DMS114 treated with DMSO at 0.1 percent for 48 hours (cell line): ENCODE data around the gene NUMB.
"Not testable (repeated sequence)": the region's sequence is repeated elsewhere in the genome, so short reads cannot be mapped to it uniquely, and the experiment has no call there.

Source experiments
- DNase-seq: peaks from one replicate; lab custom pipeline; 2025; ENCODE audit not compliant: unreplicated experiment; lab: John Stamatoyannopoulos, UW

NUMB gene

GRCh38 chr14:73423092-73423491 lies 35.3 kb downstream of the NUMB start:
- DNase-seq, result not testable (repeated sequence)

GRCh38 chr14:73422515-73422914 lies 35.8 kb downstream of the NUMB start:
- no peak for DNase-seq

- DNase-seq, result no peak
Observed at GRCh38 chr14:73418227-73418626, 40.1 kb downstream of the NUMB start.

- not testable (repeated sequence) for DNase-seq
Observed at GRCh38 chr14:73406248-73406647, 52.1 kb downstream of the NUMB start.

GRCh38 chr14:73403181-73403752 lies 55.1 kb downstream of the NUMB start:
- no peak for DNase-seq

DNA sequence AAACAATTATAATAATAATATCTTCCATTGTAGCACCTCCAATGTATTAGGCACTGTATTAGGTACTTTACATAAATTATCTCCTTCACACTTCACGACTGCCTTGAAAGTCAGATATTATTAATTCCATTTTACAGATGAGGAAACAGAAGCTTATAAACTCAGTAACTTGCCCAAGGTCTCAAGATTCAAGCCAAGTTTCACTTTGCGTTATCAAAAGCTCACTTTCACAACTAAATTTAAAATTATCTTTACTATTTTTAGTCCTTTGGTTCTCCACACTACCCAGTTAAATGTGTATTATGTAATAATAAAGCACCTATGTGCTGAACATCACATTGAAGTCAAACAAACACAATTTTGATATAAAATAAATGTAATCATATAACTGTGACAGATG lies 55.8 kb downstream of the NUMB start:
- DNase-seq, result no peak

DNA sequence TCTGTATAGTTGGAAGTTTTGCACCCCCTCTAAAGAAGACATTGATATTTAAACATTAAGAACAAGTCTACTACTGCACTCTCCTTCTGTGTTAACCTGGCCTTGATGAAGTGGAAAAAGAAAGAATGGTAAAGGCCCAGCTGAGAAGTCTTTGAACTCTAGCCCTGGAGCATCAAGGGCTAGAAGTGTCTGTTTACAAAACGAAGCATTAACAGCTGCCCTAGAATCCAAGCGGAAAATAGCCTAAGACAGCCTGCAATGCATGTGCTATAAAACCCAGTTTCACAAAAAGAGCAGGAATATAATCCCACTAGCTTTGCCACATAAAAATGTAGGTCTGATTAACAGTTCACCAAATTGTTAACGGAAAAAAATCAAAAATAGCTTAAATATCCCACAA lies 60.5 kb downstream of the NUMB start:
- DNase-seq, result no peak

DNA sequence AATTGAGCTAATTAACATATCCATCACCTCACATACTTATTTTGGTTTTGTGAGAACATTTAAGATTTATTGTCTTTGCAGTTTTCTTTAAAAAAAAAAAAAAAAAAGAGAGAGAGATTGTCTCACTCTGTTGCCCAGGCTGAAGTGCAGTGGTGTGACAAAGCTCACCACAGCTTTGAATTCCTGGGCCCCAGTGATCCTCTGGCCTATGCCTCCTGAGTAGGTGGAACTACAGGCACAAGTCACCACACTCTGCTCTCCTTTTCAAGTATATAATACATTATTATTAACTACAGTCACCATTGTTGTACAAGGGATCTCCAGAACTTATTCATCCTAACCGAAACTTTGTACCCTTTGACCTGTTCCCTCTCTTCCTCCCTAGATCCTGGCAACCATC lies 64.0 kb downstream of the NUMB start:
- no peak for DNase-seq

DNA sequence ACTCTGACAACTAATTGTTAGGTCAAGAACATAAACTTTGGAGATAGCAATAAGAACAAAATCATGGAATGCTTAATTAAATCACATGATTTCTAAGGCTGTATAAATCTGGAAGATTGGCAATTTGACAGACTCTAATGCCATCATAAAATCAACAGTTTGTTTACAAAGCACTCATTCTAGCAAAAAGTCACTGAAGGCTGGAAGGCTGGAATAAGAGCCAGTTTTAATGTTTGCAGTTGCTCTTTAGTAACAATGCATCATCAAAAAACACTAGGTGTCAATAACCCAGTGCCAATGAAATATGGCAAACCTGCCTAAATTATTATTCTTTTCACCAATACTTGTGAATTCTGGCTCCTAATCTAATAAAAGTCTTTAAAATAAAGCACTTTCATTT lies 65.0 kb downstream of the NUMB start:
- DNase-seq, result no peak

DNA sequence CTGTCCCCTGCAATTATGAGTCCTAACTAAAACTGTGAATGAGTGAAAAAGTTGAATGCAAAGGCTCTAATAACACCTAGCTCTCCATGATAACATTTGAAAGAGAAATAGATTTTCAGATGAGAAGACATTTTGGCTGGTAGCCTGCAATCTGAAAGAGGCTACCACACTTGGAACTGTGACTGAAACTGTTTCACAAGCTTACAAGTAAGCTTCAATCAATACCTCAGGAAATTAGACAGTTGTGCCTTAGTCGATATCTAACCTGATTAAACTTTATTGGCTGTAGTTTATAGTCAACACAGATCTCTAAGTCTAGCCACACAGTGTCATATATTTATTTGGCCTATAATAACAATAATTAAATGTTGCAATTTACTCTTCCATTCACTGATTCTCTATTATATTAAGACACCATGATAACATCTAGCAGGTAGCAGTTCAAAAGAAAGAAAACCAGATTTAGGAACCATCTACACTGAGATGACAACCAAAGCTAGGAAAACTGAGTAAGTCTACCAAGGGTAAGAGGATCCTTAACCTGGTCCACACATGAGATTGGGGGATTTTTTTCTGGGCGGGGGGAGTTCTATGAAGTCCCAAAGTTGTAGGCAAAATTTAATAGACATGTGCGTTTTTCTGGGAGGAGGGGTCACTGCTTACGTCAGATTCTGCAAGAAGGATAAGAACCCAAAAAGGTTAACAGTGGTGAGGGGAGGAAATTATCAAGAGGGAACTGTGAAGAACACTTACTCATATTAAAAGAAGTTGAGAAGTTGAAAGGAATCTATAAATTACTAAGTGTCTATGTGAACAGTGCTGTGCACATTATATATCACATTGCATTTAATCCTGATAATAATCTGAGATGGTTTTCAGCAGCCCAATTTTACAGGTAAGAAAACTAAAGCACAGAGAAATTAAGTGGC lies 65.8 kb downstream of the NUMB start:
- no peak for DNase-seq

DNA sequence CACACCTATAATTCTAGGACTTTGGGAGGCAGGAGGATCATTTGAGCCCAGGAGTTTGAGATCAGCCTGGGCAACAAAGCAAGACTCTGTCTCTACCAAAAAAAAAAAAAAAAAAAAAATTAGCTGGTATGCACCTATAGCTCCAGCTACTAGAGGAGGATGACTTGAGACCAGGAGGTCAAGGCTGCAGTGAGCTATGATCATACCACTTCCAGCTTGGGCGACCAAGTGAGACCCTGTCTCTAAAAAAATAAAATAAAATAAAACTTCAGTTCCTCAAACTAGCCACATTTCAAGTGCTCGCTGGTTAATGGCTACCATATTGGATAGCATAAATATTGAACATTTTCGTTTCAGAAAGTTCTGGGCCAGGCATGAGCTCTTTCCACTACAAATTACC lies 70.5 kb downstream of the NUMB start:
- DNase-seq, result not testable (repeated sequence)

GRCh38 chr14:73386342-73386741 lies 72.0 kb downstream of the NUMB start:
- no peak for DNase-seq

DNA sequence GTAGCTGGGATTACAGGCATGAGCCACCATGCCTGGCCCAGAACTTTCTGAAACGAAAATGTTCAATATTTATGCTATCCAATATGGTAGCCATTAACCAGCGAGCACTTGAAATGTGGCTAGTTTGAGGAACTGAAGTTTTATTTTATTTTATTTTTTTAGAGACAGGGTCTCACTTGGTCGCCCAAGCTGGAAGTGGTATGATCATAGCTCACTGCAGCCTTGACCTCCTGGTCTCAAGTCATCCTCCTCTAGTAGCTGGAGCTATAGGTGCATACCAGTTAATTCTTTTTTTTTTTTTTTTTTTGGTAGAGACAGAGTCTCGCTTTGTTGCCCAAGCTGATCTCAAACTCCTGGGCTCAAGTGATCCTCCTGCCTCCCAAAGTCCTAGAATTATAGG lies 73.3 kb downstream of the NUMB start:
- DNase-seq, result not testable (repeated sequence)

DNA sequence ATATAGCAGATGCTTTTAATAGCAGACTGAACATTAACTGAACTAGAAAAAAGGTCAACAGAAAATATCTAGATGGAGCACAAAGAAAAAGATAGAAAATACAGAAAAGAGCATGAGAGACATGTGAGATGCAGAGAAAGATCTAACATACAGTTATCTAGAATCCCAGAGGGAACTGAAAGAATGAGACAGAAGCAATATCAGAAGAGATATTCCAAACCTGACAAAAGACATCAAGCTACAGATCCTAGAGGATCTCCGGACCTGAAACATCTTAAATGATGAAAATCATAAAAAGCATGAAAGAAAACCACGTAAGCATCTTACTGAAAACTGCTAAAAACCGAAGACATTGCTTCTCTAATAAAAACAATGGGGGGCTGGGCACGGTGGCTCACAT lies 75.0 kb downstream of the NUMB start:
- DNase-seq, result no peak

- DNase-seq, result no peak
Observed at GRCh38 chr14:73381380-73382013, 76.8 kb downstream of the NUMB start.

DNA sequence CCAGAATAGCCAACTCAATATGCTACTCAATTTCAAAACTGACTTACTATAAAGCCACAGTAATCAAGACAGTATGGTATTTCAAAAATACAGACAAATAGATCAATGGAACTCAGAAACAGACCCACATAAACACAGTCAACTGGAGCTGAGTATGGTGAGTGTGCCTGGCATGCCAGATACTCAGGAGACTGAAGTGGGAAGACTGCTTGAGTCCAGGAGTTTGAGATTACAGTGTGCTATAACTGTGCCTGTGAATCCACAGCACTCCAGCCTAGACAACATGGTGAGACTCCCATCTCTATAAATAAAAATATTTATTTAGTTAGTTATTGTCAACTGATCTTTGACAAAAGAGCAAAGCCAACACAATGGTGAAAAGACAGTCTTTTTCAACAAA lies 81.8 kb downstream of the NUMB start:
- DNase-seq, result no peak

- DNase-seq, result no peak
Observed at GRCh38 chr14:73375861-73376260, 82.5 kb downstream of the NUMB start.

DNA sequence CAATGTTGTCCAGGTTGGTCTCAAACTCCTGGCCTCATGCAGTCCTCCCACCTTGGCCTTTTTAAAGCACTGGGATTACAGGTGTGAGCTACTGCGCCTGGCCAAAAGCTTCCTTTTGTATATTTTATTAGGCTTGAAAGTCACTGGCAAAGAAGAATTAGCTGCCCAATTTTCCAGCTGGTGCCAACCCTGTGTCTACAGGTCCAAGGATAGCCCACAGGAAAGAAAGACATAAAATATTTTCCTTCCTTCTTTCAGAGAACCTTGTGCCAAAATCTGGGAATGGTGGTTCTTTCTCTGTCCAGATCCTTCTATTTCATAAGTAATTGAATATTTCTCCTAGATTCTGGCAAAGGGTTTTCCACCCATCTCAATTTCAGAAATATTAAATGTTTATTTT lies 84.1 kb downstream of the NUMB start:
- no peak for DNase-seq

GRCh38 chr14:73372529-73372928 lies 85.8 kb downstream of the NUMB start:
- DNase-seq, result no peak

- no peak for DNase-seq
Observed at GRCh38 chr14:73370561-73370960, 87.8 kb downstream of the NUMB start.

GRCh38 chr14:73369428-73369827 lies 88.9 kb downstream of the NUMB start:
- no peak for DNase-seq

GRCh38 chr14:73368616-73369015 lies 89.7 kb downstream of the NUMB start:
- no peak for DNase-seq
